ENCODE results near the gene C11orf58.

The C11orf58 gene

DNA sequence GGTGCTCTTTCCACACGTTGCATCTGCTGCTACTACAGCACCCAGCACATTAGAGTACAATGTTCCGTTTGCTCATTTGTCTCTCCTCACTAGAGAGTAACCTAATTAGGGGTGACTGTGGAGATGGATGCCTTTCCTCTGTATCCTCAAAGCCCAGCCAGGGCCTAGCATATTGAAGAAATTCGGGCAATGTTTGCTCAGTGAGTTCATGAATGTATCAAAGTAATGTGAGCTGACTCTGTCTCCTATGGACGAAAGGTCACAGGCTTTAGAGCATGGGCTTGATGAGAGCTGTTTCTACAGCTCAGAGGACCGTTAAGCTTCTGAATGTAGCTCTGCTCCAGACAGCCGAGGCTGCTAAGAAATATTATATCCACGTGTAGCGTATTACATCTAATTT lies 67.5 kb downstream of the C11orf58 start:
- FAIRE-seq: no peak

DNA sequence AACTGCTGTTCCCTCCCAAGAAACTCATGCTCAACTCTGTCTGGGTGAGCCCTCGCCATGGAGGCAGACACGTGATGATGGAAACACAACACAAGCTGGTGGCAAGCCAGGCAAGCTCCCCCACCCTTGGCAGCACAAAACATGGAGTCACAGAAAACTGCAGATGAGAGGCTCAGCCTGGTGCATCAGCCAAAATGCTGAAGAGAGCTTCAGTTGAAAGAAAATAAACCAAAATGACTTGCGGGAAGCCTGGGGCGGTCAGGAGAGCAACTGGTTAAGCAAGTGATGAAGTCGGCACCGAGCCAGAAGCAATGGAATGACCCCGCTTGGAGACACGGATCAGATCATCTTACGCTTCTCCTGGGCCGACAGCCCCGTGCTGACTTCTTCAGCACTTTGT lies 68.3 kb downstream of the C11orf58 start:
- no peak for FAIRE-seq

DNA sequence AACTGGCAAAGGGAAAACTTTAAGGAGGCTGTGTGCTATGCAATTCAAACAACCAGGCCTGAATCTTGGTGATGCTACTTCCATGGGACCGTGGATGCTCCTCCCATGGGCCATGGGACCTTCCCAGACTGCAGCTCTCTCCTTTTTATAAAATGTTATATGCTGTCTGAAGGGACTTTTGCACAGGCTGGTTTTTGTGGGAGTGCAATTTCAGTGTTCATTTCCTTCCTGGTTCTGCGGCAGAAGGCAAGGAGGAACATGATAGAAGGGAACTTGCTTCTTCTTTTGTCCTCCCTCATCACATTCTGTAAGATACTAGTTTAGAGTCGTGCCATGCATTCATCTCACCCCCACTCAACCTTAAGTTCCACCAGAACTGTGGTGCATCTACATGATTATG lies 68.9 kb downstream of the C11orf58 start:
- FAIRE-seq: no peak

Measured in endometrium (tissue), 2 donors.